GM21576 (cell line): Measurements from ENCODE around the gene HOXC13.

Experiments used
- ATAC-seq: cut with Tn5 transposase; IDR thresholded peaks from one replicate; pipeline ENCODE4 v1.9.1; 2021; ENCODE audit warnings: mild to moderate bottlenecking, moderate library complexity; ENCODE audit not compliant: unreplicated experiment

HOXC13 gene

DNA sequence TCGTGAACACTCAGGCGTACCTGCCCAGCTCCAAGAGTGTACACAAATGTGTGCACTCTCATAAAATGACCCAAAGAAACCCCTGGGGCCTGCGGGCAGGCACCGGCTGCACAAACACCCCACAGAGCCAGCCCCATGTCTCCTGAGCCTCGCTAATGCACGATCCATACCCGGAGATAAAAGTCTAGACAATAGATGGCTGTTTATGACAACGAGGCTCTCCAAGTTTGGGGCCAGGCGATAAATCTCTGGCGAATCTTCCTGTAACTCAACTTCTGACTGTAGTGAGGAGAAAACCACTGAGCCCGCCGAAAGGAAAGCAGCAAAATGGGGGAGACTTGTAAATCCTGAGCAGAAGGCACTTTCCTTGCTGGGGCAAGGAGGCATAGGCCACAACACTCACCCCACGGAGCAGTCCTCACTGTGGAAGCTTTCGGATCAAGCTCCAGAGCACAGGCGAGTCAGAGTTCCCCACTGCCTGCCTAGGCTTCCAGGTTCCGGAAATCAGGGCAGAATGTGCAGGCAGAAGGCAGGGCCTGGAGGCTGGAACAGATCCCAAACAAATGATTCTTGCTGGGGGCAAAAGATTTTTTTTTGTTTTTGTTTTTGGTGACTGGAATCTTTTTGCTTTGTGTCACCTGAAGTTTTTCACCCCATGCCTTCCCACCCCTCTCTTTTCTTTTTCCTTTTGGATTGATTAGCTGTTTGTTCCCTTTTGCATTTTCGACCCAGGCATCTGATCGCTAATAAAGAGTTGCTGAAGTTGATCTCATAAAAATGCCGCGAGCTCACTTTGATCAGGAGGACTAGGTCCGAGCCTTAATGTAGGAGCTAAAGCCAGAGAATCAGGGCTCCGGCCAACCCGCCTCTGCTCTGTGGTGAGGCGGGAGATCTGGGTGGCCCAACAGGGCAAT lies 29.8 kb downstream of the HOXC13 start:
- no peak for ATAC-seq

DNA sequence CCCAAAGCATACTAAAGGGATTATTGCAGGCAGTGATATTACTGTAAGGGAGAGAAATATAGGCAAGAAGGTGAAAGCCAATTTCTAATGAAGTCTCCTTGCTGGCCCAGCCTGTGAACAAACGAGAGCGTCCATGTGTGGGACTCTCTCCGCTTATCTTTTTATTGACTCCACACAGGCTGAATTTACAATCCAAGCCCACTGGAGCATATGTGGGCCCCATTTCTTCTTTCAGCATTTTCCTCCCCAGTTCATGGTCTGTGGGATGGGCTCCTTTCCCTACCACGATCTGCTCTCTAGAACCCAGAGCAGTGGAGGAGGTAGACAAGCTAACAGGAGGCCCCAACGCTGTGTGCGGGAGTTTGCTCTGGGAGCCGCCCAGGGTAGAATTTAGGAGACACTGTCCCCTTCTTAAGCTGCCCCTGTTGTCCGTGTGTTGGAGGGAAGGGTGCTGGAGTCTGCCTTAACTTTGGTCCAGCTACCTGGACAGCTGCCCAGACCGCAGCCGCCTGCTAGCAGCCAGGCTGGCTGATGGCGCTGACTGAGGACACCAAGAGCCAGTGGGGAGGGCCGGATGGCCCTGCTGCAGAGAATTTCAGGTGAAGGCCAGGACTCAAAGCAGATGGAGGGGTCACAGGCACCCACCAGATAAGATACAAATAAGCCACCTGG lies 31.1 kb downstream of the HOXC13 start:
- ATAC-seq, result no peak

DNA sequence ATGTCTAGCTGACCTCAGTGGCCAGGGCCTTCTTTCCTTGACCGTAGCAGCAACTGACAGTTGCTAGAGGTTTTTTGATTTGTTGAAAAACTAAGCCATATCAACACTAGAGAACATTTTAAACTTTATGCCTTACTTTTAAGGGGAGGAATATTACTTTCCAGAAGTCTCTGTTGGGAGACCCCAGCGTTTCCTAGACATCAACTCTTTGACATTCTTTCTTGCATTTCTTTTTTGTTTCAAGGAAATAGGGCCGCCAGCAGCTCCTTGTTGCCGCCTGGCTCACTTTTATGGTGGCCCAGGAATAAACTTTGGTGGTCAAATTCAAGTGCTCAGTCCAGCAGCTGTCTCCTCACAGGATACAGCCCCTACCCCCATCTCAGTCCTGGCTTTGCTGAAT lies 31.8 kb downstream of the HOXC13 start:
- no peak for ATAC-seq

DNA sequence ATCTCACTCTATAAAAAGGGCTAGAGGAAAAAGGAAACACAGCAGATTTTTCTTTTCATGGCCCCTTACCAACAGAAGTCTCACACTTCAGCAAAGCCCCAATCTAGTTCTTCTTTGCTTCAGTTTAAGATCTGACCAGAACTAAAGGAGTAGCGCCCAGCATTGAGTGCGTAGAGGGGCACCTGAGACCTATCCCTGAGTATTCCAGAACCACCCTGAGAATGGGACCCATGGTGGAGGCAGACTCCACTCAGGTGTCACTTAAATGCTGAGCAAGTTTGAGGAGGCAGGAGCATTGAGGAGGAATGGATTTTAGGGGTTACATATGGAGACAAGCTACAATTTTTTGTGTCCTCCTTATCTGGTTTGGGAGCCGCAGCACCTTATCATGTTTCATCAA lies 32.5 kb downstream of the HOXC13 start:
- no peak for ATAC-seq

DNA sequence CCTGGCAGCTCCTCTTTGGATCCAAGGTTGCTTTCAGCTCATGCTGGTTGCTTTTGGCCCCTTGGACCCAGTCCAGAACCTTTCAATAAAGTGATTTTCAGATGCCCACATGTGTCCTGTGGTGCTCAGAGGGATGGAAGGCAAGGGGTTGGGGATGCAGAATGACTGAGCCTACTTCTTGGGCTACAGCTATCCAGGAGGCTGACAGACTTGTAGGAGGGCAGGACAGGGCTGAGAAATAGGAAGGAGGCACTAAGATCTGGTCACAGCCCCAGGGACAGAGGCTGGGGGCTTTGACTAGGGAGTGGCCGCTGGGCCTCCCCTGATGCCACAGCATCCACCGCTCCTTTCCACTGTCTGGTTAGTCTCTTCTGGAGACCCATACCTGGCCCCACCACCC lies 33.1 kb downstream of the HOXC13 start:
- no peak for ATAC-seq

DNA sequence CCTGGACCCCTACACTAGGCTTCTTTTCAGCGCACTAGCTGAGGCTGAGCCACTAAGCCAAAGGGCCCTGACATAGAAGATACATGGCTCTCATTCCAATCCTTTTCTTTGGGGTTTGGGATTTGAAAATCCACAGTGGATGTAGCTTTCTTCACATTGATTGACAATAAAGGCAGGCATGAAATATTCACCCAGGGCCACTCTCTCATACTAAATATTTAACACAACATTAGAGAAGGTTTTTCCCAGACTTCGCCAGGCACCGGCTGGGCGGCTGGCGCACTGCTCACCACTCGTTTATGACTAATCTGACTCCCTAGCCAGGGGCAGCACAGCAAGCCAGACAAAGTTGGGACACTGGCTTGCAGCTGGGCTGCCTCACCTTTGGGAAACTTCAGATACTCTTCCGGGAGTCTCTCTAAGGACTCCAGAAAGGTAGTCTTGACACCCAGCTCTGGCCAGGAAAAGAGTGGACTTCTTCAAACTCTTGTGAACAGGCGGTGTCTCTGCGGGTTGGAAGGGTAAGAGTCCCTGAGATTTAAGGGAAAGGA lies 33.6 kb downstream of the HOXC13 start:
- no peak for ATAC-seq

DNA sequence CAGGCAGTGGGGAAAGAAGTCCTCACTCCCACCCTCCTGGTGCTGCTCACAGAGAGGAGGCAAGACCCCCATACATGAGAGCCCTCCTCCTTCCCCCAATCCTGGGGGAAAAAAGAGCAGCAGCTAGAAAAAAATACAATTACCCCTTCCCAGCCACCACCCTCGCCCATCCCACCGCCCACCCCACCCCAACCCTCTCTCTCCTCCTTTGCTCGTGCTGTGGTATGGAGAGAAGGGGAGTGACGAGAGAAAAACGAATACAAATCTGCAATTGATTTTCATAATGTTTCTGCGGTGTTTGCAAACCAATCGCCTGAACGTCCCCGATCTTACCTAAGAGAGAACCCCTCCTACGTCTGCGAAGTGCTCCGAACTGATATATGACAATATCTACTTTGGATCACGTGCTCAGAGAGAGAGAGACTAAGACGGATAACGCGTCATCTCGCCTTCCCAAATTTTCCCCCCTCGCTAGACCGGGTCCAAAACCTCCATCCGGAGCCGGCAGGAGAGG lies 34.1 kb downstream of the HOXC13 start, which contains the start of gene HOXC11:
Gene HOXC11, plus strand, starts transcription at position 405 of the 514 bp plus-strand sequence. CDS start 116 bp downstream, outside the sequence.
- no peak for ATAC-seq

DNA sequence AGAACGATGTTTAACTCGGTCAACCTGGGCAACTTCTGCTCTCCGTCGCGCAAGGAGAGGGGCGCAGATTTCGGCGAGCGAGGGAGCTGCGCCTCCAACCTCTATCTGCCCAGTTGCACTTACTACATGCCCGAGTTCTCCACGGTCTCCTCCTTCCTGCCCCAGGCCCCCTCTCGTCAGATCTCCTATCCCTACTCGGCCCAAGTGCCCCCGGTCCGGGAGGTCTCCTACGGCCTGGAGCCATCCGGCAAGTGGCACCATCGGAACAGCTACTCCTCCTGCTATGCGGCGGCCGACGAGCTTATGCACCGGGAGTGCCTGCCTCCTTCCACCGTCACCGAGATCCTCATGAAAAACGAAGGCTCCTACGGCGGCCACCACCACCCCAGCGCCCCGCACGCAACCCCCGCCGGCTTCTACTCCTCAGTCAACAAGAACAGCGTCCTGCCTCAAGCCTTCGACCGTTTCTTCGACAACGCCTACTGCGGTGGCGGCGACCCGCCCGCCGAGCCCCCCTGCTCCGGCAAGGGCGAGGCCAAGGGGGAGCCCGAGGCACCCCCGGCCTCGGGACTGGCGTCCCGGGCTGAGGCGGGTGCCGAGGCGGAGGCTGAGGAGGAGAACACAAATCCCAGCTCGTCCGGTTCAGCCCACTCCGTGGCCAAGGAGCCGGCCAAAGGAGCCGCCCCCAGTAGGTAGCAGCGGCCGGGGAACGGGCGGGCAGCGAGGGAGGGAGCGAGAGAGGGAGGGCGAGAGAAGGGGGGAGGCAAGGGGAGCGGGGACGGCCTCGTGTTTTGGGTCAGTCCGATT lies 34.8 kb downstream of the HOXC13 start:
- ATAC-seq, result no peak

DNA sequence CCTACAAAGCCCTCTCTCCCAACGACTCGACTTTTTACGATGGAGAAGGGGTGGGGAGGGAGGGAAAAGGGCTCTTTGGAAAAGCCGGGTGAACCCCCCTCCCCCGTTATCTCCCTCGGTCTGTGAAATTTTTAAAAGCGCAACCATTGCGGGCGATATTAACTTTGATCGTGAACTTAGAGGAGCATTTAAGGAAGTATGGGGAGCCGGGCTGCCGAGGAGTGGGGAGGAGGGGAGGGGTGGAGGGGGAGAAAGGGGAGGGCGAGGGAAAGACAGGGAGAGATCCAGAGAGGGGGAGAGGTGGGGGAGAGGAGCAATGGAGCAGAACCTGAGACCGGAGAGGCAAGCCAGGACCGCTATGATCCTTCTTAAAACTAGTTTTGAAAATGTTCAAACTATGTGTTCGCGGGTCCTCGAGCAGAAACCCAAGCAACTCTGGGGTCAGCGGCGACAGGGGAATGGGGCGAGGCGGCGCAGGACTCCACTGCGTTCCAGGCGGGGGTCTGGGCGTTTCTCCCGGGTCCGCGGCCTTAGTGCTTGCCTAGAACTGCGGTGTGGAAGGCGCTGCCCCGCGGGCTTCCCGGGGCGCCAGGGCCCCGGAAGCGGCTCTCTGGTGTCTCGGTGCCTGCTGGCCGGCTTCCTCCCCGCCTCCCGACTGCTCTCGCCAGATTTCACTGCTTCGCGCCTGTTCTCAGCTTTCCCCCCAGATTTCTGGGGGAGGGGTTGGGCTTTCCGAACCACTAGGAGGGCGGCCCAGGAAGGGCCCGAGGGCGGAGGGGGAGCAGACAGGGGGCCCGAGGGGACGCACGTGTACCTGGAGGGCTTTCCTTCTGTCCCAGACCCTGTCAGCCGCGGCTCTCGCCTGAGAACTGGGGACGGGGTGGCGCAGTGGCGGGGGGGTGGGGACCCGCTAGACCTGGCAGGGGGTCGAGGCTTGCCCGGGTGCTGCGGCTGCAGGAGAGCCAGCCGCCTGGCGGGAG lies 35.7 kb downstream of the HOXC13 start, which contains the start of gene HOTAIR:
Gene HOTAIR, minus strand, starts transcription at position 871 of the 980 bp plus-strand sequence.
- ATAC-seq, result no peak

DNA sequence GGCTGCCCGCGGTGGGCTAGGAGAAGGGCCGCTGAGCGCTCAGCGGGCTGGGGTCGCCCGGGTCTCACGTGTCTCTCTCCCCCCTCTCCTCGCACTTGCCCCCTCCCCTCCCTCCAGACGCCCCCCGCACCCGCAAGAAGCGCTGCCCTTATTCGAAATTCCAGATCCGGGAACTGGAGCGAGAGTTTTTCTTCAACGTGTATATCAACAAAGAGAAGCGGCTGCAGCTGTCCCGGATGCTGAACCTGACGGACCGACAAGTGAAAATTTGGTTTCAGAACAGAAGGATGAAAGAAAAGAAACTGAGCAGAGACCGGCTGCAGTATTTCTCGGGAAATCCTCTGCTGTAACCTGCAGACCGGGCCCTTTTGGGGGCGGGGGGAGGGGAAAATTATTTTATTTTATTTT lies 36.4 kb downstream of the HOXC13 start:
- no peak for ATAC-seq

DNA sequence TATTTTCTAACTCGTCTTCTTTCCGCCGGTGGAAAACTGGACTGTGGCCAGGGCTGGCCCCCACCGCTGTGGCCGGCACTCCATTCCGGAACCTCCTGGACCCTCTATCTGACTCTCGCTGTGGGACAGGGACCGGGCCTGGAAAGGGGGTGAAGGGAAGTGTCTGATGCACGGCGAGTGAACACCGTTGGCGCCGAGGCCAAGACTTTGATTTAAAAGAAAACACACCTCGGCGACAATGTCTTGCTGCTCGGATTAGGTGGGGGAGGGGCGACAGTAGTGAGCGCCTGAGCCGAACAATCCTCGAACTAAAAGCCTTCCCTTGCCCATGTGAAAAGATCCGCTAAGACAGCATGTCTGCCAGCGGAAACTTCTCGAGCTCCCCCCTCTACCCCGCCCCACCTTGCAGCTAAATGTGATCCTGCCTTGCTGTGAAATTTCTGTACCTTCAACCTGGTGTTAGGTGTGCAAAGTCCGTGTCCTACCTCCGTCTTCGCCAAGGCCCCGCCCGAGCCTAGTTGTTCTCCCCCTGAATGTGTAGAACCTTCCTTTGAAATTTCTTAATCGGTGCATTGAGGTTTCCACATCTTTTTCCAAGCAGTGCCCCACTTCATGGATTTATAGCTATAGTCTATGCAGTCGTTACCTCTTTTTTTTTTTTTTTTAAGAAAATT lies 37.0 kb downstream of the HOXC13 start:
- no peak for ATAC-seq

DNA sequence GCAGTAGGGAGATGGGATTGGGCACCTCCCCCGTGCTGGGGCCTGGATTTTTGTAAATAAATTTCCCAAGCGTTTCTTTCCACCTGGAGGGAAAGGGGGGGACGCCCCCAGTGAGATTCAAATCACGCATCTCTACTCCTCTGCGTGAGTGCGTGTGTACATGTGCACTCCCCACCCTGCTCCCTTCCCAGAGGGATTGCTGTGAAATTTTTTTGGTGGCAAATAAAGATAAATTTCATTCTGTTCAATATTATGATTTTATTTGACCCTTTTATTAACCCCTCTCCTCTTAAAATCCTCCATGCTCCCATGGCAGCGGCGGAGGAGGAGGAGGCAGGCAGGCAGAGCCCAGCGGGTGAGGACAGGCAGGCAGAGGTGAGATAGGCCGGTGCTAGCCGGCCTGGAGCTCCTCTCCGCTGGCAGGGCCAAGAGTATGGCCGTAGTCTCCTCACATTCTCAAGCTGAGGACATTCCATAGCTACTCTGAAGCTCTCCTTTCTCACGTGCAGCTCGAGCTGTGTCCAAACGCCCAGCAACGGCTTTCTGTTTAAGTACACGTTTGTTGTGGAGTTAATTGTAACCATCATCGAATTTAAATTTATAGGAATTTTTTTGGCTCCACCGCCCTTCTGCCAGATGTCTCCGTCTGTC lies 37.7 kb downstream of the HOXC13 start:
- no peak for ATAC-seq

DNA sequence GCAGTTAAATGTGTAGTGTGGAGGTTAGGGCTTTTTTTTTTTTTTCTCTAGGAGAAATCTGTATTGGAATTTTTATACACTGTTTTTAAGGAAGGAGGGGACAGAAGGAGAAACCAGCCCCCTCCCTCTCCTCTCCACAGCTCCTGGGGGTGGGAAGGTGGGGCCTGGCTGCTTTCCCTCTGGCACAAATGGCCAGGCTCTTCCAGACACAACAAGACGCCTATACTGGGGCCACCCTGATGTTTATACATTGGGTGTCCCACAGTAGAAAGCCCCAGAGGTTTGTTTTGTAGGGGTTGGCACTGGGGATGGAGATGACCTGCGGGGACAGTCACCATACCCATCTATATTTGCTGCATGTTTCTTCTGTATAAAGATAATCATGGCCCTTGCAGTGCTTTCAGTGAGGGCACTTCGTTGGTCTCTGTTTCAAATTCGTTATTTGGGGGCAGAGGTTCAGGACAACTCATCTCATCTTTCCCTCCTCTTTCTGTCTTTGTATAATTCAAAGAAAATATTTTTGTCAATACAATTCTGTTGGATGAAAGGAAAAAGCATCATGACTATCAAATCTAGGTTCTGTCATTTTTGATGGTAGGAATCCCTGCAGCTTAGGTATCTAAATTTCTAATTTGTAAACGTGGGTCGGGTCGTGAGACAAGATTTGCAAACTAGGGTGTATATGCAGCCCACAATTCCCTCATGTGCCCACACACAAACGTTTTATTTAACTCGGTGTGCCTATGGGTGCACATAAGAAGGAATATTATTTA lies 38.4 kb downstream of the HOXC13 start:
- no peak for ATAC-seq

DNA sequence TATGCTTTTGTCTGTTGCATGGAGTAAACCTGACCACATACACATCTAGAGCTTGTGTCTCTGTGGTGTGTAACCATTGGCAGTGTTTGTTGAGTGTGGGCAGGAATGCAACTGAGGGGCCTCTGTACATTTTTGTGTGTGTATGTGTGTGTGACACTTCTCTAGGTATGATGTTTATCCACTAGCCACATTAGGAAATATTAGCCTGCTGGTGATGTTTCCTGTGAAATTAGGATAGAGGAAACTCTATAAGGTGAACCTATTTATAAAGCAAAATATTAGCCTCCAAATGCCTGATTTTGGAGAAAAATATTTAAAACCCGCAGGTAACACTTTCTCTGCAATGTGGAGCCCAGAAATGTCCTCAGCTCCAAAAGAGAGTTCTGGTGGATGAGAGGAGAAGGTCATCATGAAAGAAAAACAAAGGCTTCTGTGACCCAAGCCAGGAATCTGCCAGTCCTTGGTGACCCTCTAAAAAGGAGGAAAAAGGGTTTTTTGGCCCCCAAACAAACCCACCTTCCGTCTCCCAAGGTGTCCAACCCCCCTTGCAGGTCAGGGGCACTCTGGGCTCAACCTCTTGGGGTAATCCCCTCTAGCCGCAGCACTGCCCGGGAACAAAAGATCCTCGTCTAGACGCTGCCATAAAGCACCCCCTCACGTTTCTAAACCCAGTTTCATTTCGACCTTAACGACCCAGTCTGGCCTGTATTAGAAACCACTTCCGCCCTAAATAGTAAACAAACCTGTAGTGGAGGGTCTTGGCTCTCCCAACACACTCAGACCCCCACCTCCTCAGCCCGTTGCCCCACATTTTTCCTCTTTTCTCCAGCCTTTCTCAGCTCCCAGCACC lies 39.2 kb downstream of the HOXC13 start:
- ATAC-seq, result no peak

DNA sequence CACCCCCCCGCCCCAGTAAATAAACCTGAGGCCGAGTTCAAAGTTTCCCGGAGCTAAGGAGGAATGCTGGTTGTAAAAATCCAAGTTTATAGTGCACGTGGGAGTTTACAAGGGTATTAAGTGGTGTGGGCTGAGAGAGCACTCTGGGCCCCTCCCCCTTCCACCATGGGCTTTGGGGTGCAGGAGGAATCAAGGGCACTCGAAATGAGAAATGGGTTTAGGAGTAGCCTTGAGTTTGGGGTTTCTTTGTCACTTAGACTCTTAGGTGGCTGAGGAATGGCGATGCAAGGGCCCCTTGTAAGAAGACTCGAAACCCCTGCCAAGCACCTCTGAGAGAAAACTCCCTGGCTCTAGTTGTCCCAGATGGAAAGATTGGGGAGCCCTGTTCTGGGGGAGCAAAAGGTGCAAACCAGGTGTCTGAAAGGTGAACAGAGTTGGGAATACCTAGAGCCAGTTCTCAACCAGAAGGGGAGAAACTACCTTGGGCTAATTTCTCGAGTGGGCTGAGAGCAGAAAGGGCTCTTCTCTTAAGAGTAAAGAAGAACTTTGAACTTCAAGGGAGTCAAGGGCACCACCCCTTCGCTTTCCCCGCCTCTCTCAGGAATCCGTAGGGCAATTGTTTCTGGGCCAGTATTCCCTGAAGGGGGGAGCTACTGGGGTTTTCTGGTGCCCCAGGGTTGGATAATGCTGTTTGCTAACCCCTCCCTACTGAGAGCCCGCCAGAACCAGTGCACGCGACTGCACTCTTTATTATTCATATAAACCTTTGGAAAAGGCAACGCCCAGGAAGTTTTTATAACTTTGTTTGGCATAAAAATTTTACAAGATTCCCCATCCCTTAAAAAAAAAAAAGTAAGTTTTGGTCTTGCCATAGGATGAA lies 40.1 kb downstream of the HOXC13 start:
- ATAC-seq, result no peak
